Activated CD8-positive, alpha-beta memory T cell treated with anti-CD3 and anti-CD28 coated beads, Interleukin-2, amount 10 ng/mL, durations not matched to agents 7 days and 5 days (primary cell): ENCODE measurements around the gene CRIP3. TPM values are rescaled to one million over a fixed set of nuclear protein-coding genes. Genes with fewer than 3 reads are reported as not detected.

Experiments used
- ATAC-seq: fragments of 150-1000 bp; cut with Tn5 transposase; one replicate; pipeline ENCODE4 v1.10.0; 2021; ENCODE audit warnings: moderate library complexity
- CTCF ChIA-PET: fragments of 350-600 bp; sonication (Branson Sonifier 250); formaldehyde crosslinking; loops from one replicate; lab custom pipeline; 2021; ENCODE audit warnings: antibody characterized with exemption; lab: Charles Lee
- DNase-seq: peaks from one replicate; pipeline ENCODE4 v3.0.0-alpha.2; 2020
- H3K27ac Mint-ChIP-seq: one replicate; pipeline ENCODE4 v1.8.0; 2021; ENCODE audit warnings: mild to moderate bottlenecking, mixed read lengths
- H3K27me3 Mint-ChIP-seq: one replicate; pipeline ENCODE4 v1.8.0; 2021; ENCODE audit warnings: mixed read lengths
- H3K36me3 Mint-ChIP-seq: one replicate; pipeline ENCODE4 v1.8.0; 2021; ENCODE audit warnings: mild to moderate bottlenecking, mixed read lengths
- H3K4me1 Mint-ChIP-seq: one replicate; pipeline ENCODE4 v1.8.0; 2021; ENCODE audit warnings: mixed read lengths
- H3K4me3 Mint-ChIP-seq: one replicate; pipeline ENCODE4 v1.8.0; 2021; ENCODE audit warnings: mild to moderate bottlenecking, moderate library complexity, mixed read lengths
- H3K9me3 Mint-ChIP-seq: one replicate; pipeline ENCODE4 v1.8.0; 2022; ENCODE audit warnings: low read depth, mixed read lengths
- total RNA-seq, 2 experiments: library from RNA; stranded (reverse); gene quantifications; one replicate each; pipeline ENCODE4 v1.2.3, GENCODE V29; 2021

Gene CRIP3
- total RNA-seq, 2 experiments from 2014 or later, result 0.50 to 0.66 TPM

DNA sequence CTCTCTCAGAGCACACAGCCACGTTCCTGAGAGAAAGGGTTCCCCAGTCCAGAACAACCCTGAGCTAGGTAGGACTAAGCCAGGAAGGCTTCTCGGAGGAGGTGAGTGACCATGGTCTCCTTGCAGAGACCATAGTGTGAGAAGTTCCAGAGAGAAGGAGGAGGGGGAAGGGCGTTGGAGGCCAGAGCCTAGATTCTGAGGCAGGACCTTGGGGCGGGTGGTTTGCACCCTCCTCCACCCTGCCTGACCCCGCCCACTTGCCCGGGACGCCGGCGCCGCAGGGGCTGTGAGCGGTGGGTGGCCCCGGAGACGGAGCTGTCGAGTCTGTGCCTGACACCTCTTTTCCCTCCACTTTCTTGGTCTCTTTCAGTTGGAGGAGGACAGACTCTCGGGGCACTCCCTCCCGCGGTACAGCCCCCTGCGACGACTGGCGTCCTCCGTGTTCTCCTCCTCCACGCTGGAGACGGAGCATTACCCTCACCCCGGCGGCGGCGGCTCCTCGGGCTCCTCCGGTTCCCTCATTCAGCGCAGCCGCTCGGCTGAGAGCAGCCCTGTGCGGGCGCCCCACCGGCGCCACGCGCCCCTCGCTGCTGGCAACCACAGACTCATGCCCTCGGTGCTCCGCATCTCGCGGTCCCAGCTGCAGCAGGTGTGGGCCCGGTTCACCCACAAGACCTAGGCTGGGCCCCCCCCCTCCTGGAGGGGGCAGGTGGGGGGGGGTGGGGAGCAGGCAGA lies 39.2 kb downstream of the CRIP3 start:
- CTCF ChIA-PET, result interaction anchor here (0.7 to 3.4 kb wide), 2 partner anchors 41 to 128 kb away, joined by 3 to 11 read pairs; no protein-coding TSS in a partner anchor
- H3K27me3 Mint-ChIP-seq, result peaks cover 44% of the 10 kb centered on the region

DNA sequence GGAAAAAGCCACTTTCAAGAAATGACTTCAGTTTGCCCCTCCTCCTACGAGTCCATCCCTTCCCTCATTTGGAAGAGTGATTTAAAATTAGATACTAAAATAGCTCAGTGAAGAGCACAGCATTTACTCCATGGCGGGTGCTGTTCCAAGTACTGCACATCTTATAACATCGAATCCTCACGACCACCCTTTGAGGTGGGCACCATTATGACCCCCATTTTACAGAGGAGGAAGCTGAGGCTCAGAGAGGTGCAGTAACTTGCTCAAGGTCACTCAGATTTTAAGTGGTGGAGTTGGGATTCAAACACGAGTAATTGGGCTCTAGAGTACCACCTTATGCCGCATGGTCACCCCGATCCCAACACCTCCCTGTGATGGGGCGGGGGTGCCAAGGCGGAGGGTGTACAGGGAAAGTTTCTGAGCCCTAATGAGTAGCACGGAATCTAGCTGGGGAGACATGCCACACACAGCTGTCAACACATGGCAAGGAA lies 39.8 kb downstream of the CRIP3 start:
- peaks cover 38% of the 10 kb centered on the region for H3K27me3 Mint-ChIP-seq
- H3K4me1 Mint-ChIP-seq, result peaks cover 8% of the 10 kb centered on the region
- CTCF ChIA-PET, result interaction anchor here (0.7 to 3.4 kb wide), 3 partner anchors 40 to 129 kb away, joined by 3 to 11 read pairs (median 3); no protein-coding TSS in a partner anchor

More for the DNA sequence above, 39.2 kb downstream of the CRIP3 start:
- Mint-ChIP-seq H3K27ac (no peak overlapping the region), H3K9me3 (no peaks in the 10 kb centered on the region), H3K4me1 (peaks cover 14% of the 10 kb centered on the region), H3K36me3 (no peaks in the 10 kb centered on the region), H3K4me3 (peak overlapping the region; percentile 25)
- ATAC-seq (peak; percentile 72), DNase-seq (peak; percentile 53)

DNA sequence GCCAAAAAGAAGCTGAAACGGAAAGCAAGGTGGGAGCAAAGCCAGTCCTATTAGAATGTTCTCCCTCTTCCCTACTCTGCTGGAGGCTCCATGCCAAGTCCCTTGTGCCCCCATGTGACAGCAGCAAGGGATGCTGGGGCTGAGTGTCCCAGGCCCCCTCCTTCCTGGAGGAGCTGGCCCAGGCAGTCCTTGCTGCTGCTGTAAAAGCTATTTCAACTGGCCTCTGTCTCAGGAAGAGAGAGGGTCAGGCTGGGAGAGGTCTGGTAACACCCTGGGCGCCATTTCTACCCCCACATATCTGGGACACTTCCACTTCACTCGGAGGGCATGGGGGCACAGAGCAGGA lies 40.3 kb downstream of the CRIP3 start:
- Mint-ChIP-seq H3K27me3 (peaks cover 33% of the 10 kb centered on the region), H3K36me3 (no peaks in the 10 kb centered on the region), H3K4me1 (peaks cover 6% of the 10 kb centered on the region), H3K9me3 (no peaks in the 10 kb centered on the region), H3K27ac (no peak overlapping the region), H3K4me3 (no peak overlapping the region)
- DNase-seq (no peak), ATAC-seq (no peak)
- CTCF ChIA-PET, result interaction anchor here (0.9 to 3.4 kb wide), 3 partner anchors 40 to 238 kb away, joined by 3 to 11 read pairs (median 3); no protein-coding TSS in a partner anchor

More for the DNA sequence above, 39.8 kb downstream of the CRIP3 start:
- no peak overlapping the region for H3K4me3 Mint-ChIP-seq
- no peak overlapping the region for H3K27ac Mint-ChIP-seq
- H3K9me3 Mint-ChIP-seq, result no peaks in the 10 kb centered on the region
- DNase-seq (no peak), ATAC-seq (no peak)
- no peaks in the 10 kb centered on the region for H3K36me3 Mint-ChIP-seq

DNA sequence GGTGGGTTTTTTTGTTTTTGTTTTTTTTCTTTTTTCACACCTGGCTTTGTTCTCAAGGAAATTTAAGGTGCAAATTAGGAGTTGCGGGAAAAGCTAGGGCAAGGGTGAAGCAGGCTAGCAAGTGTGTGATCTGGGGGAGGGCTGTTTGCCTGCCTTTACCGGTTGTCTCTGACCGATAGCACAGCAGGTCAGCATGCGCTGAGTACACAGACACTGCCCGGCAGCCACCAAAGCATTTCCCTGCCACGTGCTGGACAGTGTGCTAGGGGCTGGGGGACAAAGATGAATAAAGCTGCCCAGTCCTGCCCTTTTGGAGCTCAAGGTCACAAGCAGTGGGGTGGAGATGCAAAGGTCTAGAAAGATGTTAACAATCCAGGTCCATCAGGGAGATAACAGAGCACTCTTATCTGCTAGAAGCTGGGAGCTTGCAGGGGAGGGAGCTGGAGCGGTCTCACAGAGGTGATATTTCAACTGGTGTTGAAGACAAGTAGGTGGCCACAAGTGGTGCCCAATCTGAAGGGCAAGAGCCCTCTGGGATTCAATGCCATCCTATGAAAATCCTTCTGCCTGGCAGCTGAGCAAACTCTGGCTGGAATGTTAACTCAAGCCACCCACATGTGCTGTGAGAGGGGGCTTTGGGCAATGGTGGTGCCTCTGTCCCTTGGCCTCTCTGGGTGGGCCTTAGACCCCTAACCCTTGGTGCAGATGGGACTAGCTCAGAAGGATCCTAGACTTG lies 40.8 kb downstream of the CRIP3 start:
- Mint-ChIP-seq H3K9me3 (no peaks in the 10 kb centered on the region), H3K27ac (no peak overlapping the region), H3K27me3 (peaks cover 28% of the 10 kb centered on the region), H3K4me1 (peaks cover 6% of the 10 kb centered on the region), H3K4me3 (no peak overlapping the region), H3K36me3 (no peaks in the 10 kb centered on the region)
- CTCF ChIA-PET, result interaction anchor here (0.9 to 3.4 kb wide), 3 partner anchors 40 to 239 kb away, joined by 3 to 11 read pairs (median 3); no protein-coding TSS in a partner anchor
- ATAC-seq, result no peak
- no peak for DNase-seq

DNA sequence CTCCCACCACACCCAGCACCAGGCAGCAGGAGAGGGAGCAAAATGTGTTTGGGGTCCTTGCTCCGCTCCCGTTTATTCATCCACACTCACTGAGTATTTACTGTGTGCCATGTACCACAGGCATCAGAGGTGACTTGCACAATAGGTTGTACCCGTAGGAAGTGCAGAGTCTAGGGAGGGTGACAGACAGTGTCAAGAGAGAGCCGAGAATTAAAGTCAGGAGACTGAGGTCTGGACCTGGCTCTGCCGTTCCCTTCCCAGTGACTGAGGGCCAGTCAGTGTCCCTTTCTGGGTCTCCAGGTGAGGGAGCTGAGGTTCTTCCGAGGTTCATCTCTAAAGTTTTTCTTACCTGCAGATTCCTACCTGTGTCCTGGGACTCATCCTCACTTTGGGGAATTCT lies 43.1 kb downstream of the CRIP3 start:
- Mint-ChIP-seq H3K4me1 (peaks cover 6% of the 10 kb centered on the region), H3K27ac (no peak overlapping the region), H3K4me3 (no peak overlapping the region), H3K36me3 (no peaks in the 10 kb centered on the region), H3K9me3 (no peaks in the 10 kb centered on the region), H3K27me3 (peaks cover 24% of the 10 kb centered on the region)
- DNase-seq (no peak), ATAC-seq (no peak)
- CTCF ChIA-PET, result interaction anchor here (1.3 to 3.4 kb wide), 3 partner anchors 36 to 90 kb away, joined by 4 to 10 read pairs (median 4); partner anchors contain the start of gene DNPH1

DNA sequence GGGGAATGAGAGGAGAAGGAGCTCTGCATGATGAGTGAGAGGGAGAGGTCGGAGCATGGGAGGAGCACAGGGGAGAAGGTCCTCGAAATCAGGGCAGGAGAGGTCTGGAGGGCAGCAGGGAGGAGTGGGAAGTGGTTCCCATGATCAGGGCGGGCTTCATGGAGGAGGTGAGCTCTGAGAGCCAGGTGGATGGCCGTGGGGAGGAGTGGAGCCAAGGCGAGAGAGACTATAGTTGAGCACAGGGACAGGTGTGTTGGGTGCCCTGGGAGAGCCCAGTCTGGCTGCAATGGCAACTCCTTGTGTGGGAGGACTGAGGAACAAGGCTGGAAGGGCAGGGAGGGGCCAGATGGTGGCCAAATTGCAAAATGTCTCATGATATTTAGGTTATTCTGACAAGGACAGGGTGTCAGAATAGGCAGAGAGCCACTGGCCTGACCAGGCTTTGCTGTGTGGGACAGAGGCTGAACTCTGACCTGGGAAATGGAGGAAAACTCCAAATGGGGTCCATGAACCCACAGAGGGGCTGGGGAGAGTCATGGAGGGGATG lies 44.0 kb downstream of the CRIP3 start:
- CTCF ChIA-PET, result interaction anchor here (1.3 to 4.5 kb wide), 6 partner anchors 35 to 243 kb away, joined by 4 to 45 read pairs (median 7); partner anchors contain the start of genes DNPH1 and LRRC73
- Mint-ChIP-seq H3K36me3 (no peaks in the 10 kb centered on the region), H3K27me3 (peaks cover 17% of the 10 kb centered on the region), H3K4me1 (peaks cover 6% of the 10 kb centered on the region), H3K9me3 (no peaks in the 10 kb centered on the region), H3K27ac (no peak overlapping the region), H3K4me3 (no peak overlapping the region)
- no peak for DNase-seq
- ATAC-seq, result no peak

DNA sequence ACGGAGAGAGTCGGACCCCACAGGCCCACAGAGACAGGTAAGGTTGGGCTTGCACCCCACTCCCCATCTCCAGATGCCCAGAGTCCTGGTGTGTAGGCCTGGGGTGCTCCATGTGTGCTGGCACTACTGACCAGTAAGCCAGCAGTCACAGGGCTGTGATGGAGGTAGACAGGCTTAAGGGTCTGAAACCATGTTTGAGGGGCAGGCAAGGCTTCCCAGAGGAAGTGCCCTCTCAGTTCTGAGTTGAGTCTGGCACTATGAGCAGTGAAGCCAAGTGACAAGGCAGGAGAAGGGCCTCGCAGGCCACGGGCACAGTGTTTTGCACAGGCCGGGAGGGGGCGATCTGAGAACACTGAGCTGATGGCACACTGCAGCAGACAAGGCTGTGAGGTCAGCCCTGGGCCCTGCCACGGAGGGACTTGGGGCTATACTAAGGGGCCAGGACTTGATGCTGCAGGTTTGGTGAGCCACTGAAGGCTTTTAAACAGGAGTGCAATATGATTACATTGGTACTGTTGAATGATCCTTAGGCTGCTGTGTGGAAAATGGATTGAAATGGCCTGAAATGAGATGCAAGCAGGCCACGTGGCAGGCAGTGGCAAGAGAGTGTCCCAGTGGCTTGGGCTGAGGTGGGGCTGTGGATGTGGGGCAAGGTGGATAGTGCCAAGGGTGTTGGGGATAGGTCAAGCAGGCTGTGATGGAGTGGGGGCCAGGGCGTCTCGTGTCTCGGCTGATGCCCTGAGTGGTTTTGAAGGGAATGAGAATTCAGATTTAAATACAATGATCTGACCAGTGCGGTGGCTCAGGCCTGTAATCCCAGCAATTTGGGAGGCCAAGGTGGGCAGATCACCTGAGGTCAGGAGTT lies 45.1 kb downstream of the CRIP3 start:
- DNase-seq (peak; percentile 85), ATAC-seq (peak; percentile 96)
- Mint-ChIP-seq H3K36me3 (no peaks in the 10 kb centered on the region), H3K9me3 (no peaks in the 10 kb centered on the region), H3K27me3 (peaks cover 10% of the 10 kb centered on the region), H3K4me1 (no peaks in the 10 kb centered on the region), H3K4me3 (no peak overlapping the region), H3K27ac (no peak overlapping the region)
- CTCF ChIA-PET, result interaction anchor here (0.6 to 4.5 kb wide), 23 partner anchors 9 to 248 kb away, joined by 3 to 45 read pairs (median 4); partner anchors contain the start of genes DNPH1, LRRC73 and ZNF318

DNA sequence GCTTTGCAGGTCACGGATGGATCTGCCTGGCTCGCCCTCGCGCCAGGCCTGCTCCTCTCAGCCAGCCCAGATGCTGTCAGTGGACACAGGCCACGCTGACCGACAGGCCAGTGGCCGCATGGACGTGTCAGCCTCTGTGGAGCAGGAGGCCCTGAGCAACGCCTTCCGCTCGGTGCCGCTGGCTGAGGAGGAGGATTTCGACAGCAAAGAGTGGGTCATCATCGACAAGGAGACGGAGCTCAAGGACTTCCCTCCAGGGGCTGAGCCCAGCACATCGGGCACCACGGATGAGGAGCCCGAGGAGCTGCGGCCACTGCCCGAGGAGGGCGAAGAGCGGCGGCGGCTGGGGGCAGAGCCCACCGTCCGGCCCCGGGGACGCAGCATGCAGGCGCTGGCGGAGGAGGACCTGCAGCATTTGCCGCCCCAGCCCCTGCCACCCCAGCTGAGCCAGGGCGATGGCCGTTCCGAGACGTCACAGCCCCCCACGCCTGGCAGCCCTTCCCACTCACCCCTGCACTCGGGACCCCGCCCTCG lies 45.8 kb downstream of the CRIP3 start:
- ATAC-seq (no peak), DNase-seq (no peak)
- no peaks in the 10 kb centered on the region for H3K4me1 Mint-ChIP-seq
- H3K4me3 Mint-ChIP-seq, result no peak overlapping the region
- H3K9me3 Mint-ChIP-seq, result no peaks in the 10 kb centered on the region
- no peak overlapping the region for H3K27ac Mint-ChIP-seq
- peaks cover 6% of the 10 kb centered on the region for H3K27me3 Mint-ChIP-seq
- CTCF ChIA-PET, result interaction anchor here (0.6 to 4.5 kb wide), 22 partner anchors 8 to 249 kb away, joined by 3 to 45 read pairs (median 4); partner anchors contain the start of genes DNPH1, LRRC73 and ZNF318
- no peaks in the 10 kb centered on the region for H3K36me3 Mint-ChIP-seq

DNA sequence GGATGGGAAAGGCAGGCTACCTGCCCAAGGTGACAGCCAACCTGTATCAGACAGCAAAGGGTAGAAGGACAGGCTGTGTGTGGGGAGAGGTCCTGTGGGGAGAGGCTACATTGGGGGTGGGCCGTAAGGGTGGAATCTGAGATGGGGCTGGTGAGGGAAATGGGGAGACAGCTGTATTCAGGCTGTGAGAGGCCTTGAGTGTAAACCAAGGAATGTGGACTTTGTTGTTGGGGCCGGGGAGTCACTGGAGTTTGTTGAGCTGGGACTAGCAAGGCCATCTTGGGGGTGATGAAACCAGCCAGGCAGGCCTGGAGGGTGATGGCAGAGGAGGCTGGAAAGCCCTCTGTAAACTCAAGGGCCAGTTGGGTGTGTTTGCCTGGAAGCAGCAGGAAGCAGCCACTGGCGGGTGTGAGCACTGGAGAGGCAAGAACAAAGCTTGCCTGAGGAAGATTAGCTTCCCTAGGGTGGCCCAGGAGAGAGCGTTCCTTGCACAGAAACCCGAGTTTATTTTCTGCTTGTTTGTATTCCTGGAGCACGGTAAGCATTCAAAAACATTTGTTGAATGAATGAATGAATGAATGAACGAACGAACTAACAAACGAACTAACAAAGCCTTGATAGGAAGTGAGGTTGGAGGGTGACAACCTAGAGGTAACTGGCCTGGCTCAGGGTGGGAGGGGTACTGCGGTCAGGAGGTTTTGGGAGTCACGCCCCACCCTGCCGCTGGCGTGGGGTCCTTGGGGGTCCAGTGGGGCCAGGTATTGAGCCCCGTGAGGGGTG lies 46.4 kb downstream of the CRIP3 start:
- no peak for DNase-seq
- Mint-ChIP-seq H3K9me3 (no peaks in the 10 kb centered on the region), H3K4me1 (peaks cover 4% of the 10 kb centered on the region), H3K4me3 (no peak overlapping the region), H3K27ac (no peak overlapping the region), H3K27me3 (no peaks in the 10 kb centered on the region), H3K36me3 (no peaks in the 10 kb centered on the region)
- CTCF ChIA-PET, result interaction anchor here (0.6 to 4.5 kb wide), 13 partner anchors 8 to 246 kb away, joined by 3 to 45 read pairs (median 3); partner anchors contain the start of genes DNPH1 and LRRC73
- ATAC-seq, result no peak

DNA sequence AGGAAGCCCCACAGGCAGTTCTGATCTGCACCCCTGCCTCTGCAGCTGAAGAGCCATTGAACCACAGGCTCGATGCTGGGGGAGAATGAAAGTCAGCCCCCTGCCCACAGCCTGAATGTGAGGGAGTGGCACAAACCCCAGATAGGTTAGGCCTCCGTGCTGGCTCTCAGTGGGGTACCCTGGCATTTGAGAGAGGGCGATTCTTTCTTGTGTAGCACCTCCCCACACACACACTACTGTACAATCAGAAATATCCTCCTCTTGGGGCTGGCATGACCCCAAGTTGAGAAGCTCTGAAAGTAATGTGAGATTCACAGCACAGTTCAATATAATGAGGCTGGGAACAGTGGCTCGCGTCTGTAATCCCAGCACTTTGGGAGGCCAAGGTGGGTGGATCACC lies 47.4 kb downstream of the CRIP3 start:
- Mint-ChIP-seq H3K9me3 (no peaks in the 10 kb centered on the region), H3K4me3 (no peak overlapping the region), H3K27ac (no peak overlapping the region), H3K4me1 (peaks cover 6% of the 10 kb centered on the region), H3K27me3 (no peaks in the 10 kb centered on the region), H3K36me3 (no peaks in the 10 kb centered on the region)
- CTCF ChIA-PET, result interaction anchor here (1.2 to 4.5 kb wide), 3 partner anchors 32 to 247 kb away, joined by 4 to 45 read pairs (median 5); partner anchors contain the start of genes DNPH1 and LRRC73
- ATAC-seq (no peak), DNase-seq (no peak)

DNA sequence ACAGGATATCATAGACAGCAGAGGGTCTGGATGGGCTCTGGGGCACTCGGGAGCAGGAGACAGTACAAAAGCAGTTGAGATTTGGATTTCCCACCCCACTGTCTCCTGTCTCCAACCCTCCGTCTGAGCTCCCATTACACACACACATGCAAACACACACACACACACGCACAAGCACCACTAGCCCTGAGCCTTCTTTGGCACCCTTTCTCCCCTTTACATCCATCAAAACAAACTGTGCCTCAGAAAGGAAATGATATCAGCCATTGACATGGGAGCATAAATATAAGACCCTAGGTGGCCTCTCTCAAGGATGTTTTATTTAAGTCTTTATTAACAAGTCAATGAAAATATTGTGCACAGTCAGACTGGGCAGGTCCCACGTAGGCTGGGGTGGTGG lies 47.8 kb downstream of the CRIP3 start:
- CTCF ChIA-PET, result interaction anchor here (1.2 to 4.5 kb wide), 3 partner anchors 32 to 247 kb away, joined by 4 to 45 read pairs (median 5); partner anchors contain the start of genes DNPH1 and LRRC73
- DNase-seq (no peak), ATAC-seq (no peak)
- Mint-ChIP-seq H3K27me3 (no peaks in the 10 kb centered on the region), H3K4me3 (no peak overlapping the region), H3K36me3 (no peaks in the 10 kb centered on the region), H3K4me1 (peaks cover 6% of the 10 kb centered on the region), H3K27ac (no peak overlapping the region), H3K9me3 (no peaks in the 10 kb centered on the region)
